ENCODE data around the gene CD53.
"Not testable (repeated sequence)": the region's sequence is repeated elsewhere in the genome, so short reads cannot be mapped to it uniquely, and the experiment has no call there.

Gene CD53

DNA sequence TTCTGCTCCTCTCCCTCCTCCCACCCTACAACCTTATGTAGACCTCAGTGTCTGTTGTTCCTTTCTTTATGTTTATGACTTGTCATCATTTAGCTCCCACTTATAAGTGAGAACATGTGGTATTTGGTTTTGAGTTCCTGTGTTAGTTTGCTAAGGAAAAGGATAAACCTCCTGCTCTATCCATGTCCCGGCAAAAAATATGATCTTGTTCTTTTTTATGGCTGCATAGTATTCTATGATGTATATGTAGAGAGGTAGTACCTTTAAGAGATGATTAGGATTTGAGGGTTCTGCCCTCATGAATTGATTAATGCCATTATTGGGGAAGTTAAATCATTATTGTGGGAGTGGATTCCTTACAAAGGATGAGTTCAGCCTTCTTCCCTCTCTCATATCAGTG, 49.0 kb downstream of the CD53 start:
- DNase-seq = no peak

DNA sequence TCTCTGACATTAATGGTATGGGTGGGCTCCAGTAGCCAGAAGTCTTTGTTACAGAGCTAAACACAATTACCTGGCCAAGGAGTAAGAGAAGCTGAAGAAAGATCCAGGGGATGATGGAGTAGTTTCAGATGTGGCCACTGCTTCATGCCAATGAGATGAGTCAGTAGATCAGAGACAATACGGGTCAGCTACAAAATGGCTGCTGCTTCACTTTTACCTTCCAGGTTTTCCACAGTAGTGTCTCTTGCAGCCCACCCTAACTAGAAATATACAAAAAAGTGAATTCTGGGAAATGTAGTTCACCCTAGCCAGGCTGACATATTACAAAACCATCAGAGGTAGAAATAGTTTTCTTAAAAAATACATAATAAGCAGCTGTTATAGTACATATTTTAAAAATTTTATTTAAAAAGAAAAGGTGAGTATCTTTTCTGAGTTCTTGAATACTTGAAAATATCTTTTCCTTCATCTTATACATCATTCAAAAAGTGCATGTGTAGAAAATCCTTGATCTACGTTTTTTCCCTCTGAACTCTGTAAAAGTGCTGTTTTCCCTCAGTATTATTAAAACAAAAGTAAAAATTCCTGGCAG, 54.6 kb downstream of the CD53 start:
- DNase-seq = no peak

DNA sequence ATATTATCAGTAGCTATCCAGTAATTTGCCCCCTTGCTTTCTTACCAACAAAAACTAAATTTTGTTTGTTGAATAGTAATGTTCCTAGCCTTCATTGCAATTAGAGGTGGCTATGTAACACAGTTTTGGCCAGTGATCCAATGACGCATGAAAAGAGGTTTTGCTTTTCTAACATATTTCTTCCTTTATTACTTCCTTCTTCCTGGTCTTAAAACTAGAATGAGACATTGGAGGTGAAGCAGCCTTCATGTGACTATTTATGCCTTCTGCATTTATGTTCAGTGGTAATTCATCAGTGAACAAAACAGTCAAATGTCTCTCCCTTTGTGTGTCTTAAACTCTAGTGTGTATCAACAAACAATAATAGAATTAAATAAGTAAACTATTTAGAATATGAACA, 55.2 kb downstream of the CD53 start:
- DNase-seq = no peak

DNA sequence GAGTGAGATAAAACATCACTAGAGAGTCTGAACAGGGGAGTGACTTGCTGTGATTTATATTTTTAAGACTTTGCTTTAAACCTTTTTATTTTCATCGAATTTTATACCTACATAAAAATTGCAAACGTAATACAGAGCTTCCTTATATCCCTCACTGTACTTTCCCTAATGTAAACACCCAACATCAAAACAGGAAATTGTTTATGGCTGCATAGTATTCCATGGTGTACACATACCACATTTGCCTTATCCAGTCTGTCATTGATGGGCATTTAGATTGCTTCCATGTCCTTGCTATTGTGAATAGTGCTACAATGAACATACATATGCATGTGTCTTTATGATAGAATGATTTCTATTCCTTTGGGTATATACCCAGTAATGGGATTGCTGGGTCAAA, 56.0 kb downstream of the CD53 start:
- DNase-seq = no peak

DNA sequence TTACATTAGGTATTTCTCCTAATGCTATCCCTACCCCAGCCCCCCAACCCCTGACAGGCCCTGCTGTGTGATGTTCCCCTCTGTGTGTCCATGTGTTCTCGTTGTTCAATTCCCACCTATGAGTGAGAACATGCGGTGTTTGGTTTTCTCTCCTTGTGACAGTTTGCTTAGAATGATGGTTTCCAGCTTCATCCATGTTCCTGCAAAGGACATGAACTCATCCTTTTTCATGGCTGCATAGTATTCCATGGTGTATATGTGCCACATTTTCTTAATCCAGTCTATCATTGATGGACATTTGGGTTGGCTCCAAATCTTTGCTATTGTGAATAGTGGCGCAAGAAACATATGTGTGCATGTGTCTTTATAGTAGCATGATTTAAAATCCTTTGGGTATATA, 58.1 kb downstream of the CD53 start:
- DNase-seq = not testable (repeated sequence)

DNA sequence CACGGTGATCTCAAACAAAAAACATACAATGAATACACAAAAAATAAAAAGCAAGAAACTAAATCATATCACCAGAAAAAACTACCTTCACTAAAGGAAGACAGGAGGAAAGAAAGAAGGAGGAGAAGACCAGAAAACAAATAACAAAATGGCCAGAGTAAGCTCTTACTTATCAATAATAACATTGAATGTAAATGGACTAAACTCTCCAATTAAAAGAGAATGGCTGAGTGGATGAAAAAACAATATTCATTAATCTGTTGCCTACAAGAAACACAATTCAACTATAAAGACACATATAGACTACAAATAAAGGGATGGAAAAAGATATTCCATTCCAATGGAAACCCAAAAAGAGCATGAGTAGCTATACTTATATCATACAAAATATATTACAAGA, 63.6 kb downstream of the CD53 start:
- DNase-seq = no peak

DNA sequence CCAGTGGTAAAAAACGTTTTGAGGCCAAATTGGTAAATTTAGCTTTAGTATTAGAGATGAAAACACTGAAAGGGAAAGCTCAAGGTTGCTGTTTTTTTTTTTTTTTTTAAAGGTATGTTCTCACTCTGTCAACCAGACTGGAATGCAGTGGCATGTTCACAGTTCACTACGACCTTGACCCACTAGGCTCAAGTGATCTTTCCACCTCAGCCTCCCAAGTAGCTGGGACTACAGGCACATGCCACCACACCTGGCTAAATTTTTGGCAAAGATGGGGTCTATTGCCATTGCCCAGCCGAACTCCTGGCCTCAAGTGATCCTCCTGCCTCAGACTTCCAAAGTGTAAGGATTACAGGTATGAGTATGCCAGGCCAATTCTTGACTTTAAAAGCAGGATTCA, 71.9 kb downstream of the CD53 start:
- DNase-seq = no peak

DNA sequence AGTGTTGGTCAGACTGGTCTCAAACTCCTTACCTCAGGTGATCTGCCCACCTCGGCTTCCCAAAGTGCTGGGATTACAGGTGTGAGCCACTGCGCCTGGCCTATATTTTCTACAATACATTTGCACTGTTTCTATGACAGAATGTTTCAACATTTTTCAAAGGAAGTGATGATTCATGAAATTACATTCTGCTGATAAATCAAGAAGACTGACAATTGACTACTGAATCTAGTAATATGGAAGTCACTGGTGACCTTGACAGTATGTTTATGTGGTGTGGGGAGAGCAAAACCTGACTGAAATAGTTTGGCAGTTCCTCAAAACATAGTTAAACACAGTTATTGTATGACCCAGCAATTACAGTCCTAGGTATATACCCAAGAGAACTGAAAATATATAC, 72.7 kb downstream of the CD53 start:
- no peak for DNase-seq

DNA sequence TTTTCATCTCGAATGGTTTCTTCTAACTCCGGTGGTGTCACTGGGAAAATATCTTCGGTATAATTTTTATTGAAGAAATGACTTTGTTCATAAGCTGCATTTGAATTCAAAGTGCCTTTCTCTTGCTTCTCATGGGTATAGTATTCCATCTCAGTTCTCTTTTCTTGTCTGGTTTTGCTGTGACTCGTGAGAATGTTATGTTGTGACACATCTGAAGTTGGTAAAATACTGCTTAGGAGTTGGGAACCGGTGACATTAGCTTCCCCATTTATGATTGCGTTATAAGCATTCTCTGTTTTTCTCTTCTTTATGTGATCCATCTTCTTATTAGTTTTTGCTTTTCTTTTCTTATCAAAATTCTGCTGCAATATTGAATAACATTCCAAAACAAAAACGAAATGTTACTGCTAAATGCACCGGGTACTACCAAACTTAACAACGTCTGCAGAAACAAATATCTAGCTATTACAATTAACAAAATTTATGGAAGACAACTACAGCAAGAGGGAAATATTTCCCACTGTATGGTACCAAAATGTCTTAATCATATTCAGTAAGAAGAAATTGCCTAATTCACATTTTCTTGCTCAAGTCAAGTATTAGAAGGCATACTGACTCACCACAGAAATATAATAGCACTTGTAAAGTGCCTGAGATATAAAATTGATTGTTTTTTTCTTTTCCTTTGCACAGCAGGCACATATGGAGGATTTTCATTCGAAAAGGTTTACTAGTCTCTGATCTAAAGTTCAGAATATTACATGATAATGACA, 75.3 kb downstream of the CD53 start:
- DNase-seq = no peak
